Body of pancreas (tissue), 4 donors: ENCODE data around the gene VMP1.

ENCODE experiments used
- CTCF ChIP-seq, 7 experiments: fragments of 450-650 bp in 4 of 7; fragments of 200-600 bp in 3 of 7; sonication (generic) in 3 of 7; IDR thresholded peaks; one replicate each; pipeline ENCODE4 v1.5.1; 2016 to 2019; ENCODE audit warnings: antibody characterized with exemption in 7 of 7
- POLR2A ChIP-seq, 3 donors: fragments of 450-650 bp; IDR thresholded peaks; one replicate each; pipeline ENCODE4 v1.6.1; 2016; ENCODE audit warnings: antibody characterized with exemption in 3 of 3, mild to moderate bottlenecking in 2 of 3

GRCh38 chr17:59757470-59757869 is 50.0 kb downstream of the VMP1 start:
- no peak for TF ChIP-seq CTCF (IDR thresholded peaks at IDR 0.05)
- TF ChIP-seq POLR2A (IDR thresholded peaks at IDR 0.05) = no peak
